PC-3 (cell line): Measurements from ENCODE around the gene BRIP1. TPM values are rescaled to one million over a fixed set of nuclear protein-coding genes. Genes with fewer than 3 reads are reported as not detected.

Experiments used
- ATAC-seq: fragments of 200-7000 bp; cut with Tn5 transposase; 2 replicates; pipeline ENCODE4 v1.9.1; 2020; ENCODE audit warnings: mild to moderate bottlenecking, moderate library complexity
- BruUV-seq: library from RNA; stranded (reverse); fragments of 400-500 nt; replicated peaks from 2 replicates; lab custom pipeline; 2021; lab: Mats Ljungman, UMichigan
- CTCF ChIA-PET: fragments of 300-600 bp; sonication (Branson Sonifier 250); formaldehyde crosslinking; loops from one replicate; lab custom pipeline; 2022; ENCODE audit warnings: antibody characterized with exemption; lab: Charles Lee
- POLR2A ChIA-PET: fragments of 300-600 bp; sonication (Branson Sonifier 250); formaldehyde crosslinking; loops from one replicate; lab custom pipeline; 2022; ENCODE audit warnings: antibody characterized with exemption; ENCODE audit not compliant: unreplicated experiment; lab: Charles Lee
- DNase-seq: peaks from one replicate; pipeline ENCODE4 v3.0.0-alpha.2; 2015
- H2AFZ ChIP-seq: fragments of 300-600 bp; sonication (generic); 2 replicates; pipeline ENCODE4 v1.6.0; 2016; ENCODE audit warnings: antibody characterized with exemption, low read length
- H3F3A ChIP-seq: fragments of 300-600 bp; sonication (generic); one replicate; pipeline ENCODE4 v1.6.0; 2017; ENCODE audit warnings: antibody characterized with exemption, low read length, control low read depth, mild to moderate bottlenecking; ENCODE audit not compliant: unreplicated experiment
- H3K27ac ChIP-seq: fragments of 300-600 bp; sonication (generic); 2 replicates; pipeline ENCODE4 v1.5.1; 2016; ENCODE audit warnings: mild to moderate bottlenecking, low read length
- H3K27me3 ChIP-seq: fragments of 300-600 bp; sonication (generic); 2 replicates; pipeline ENCODE4 v1.6.1; 2016; ENCODE audit warnings: low read length, mixed read lengths
- H3K36me3 ChIP-seq: fragments of 300-600 bp; sonication (generic); 2 replicates; pipeline ENCODE4 v1.6.1; 2016; ENCODE audit warnings: low read depth, mixed run types, low read length, mixed read lengths
- H3K4me1 ChIP-seq: fragments of 300-600 bp; sonication (generic); 2 replicates; pipeline ENCODE4 v1.5.1; 2016; ENCODE audit warnings: low read length; ENCODE audit not compliant: insufficient read depth
- H3K4me2 ChIP-seq: fragments of 300-600 bp; sonication (generic); 2 replicates; pipeline ENCODE4 v1.6.0; 2016; ENCODE audit warnings: low read length
- H3K4me3 ChIP-seq: fragments of 300-600 bp; sonication (generic); 2 replicates; pipeline ENCODE4 v1.5.1; 2016; ENCODE audit warnings: mild to moderate bottlenecking, low read length, mixed read lengths
- H3K79me2 ChIP-seq: fragments of 300-600 bp; sonication (generic); 2 replicates; pipeline ENCODE4 v1.6.1; 2017; ENCODE audit warnings: low read length, mixed read lengths
- H3K9ac ChIP-seq: fragments of 300-600 bp; sonication (generic); 2 replicates; pipeline ENCODE4 v1.6.0; 2016; ENCODE audit warnings: mild to moderate bottlenecking, low read length
- H3K9me2 ChIP-seq: fragments of 300-600 bp; sonication (generic); replicated peaks from 2 replicates; pipeline ENCODE4 v1.6.1; 2016; ENCODE audit warnings: mixed run types, low read length, mixed read lengths
- H3K9me3 ChIP-seq: fragments of 300-600 bp; sonication (generic); 2 replicates; pipeline ENCODE4 v1.6.1; 2016; ENCODE audit warnings: low read length, mixed read lengths
- H4K20me1 ChIP-seq: fragments of 300-600 bp; sonication (generic); 2 replicates; pipeline ENCODE4 v1.6.1; 2016; ENCODE audit warnings: low read length, mixed read lengths
- EZH2 ChIP-seq: fragments of 300-600 bp; sonication (generic); IDR thresholded peaks from one replicate; pipeline ENCODE4 v1.6.1; 2017; ENCODE audit warnings: antibody characterized with exemption, mild to moderate bottlenecking, low read length; ENCODE audit not compliant: unreplicated experiment
- EZH2phosphoT487 ChIP-seq: fragments of 300-600 bp; sonication (generic); IDR thresholded peaks from 2 replicates; pipeline ENCODE4 v1.6.1; 2018; ENCODE audit warnings: mild to moderate bottlenecking, antibody characterized with exemption, low read length, borderline replicate concordance
- intact Hi-C: fragments of 100-400 bp; cut with micrococcal nuclease; formaldehyde crosslinking; loops from 2 replicates; pipeline ENCODE4 v1.9.0; 2023
- total RNA-seq: library from RNA; depleted of rRNA; stranded (reverse); fragments of >200 nt; gene quantifications from 2 replicates; pipeline ENCODE4 v1.2.3, GENCODE V29; 2014
- TF ChIP-seq, protein P1 (sequence below): fragments of 300-600 bp; sonication (generic); conservative IDR thresholded peaks from 2 replicates; pipeline ENCODE4 v1.5.1; 2017; ENCODE audit warnings: antibody characterized with exemption, low read depth, mild to moderate bottlenecking, low read length

The BRIP1 gene
- total RNA-seq, 1 experiment from 2014 or later: 21.1 TPM

DNA sequence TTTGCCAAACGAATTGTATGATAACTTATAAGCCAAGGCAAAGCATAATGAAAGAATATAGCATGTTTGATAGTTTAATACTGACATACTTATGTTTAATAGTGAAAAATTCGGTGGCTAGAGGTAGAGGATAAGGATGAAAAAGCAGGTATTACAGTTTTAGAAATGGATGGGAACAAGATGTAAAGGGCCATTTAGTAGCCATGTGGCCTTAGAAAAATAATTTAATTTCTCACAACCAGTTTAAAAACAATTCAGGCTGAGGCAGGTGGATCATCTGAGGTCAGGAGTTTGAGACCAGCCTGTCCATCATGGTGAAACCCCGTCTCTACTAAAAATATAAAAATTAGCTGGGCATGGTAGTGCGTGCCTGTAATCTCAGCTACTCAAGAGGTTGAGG, 152.8 kb downstream of the BRIP1 start:
- no peaks in the 10 kb centered on the region for H3K4me1 ChIP-seq
- CTCF ChIA-PET: no interaction called here
- H3K9me3 ChIP-seq: no peaks in the 10 kb centered on the region
- H3K27ac ChIP-seq: no peak overlapping the region
- POLR2A ChIA-PET: no interaction called here
- no TSS peak for BruUV-seq
- no peaks in the 10 kb centered on the region for H3K79me2 ChIP-seq
- H3K9ac ChIP-seq: no peak overlapping the region
- H3K4me2 ChIP-seq: no peak overlapping the region
- DNase-seq (no peak), ATAC-seq (no peak)
- H3K27me3 ChIP-seq: no peaks in the 10 kb centered on the region
- H3K36me3 ChIP-seq: peaks cover 20% of the 10 kb centered on the region; the same call in 1 of the 2 replicates
- no peaks in the 10 kb centered on the region for H3F3A ChIP-seq
- no peaks in the 10 kb centered on the region for H3K9me2 ChIP-seq
- H4K20me1 ChIP-seq: no peaks in the 10 kb centered on the region
- H2AFZ ChIP-seq: no peak overlapping the region
- intact Hi-C loops: no loop called here
- H3K4me3 ChIP-seq: no peak overlapping the region
- no peak for TF ChIP-seq EZH2
- no peak for TF ChIP-seq EZH2phosphoT487
- TF ChIP-seq, protein P1, sequence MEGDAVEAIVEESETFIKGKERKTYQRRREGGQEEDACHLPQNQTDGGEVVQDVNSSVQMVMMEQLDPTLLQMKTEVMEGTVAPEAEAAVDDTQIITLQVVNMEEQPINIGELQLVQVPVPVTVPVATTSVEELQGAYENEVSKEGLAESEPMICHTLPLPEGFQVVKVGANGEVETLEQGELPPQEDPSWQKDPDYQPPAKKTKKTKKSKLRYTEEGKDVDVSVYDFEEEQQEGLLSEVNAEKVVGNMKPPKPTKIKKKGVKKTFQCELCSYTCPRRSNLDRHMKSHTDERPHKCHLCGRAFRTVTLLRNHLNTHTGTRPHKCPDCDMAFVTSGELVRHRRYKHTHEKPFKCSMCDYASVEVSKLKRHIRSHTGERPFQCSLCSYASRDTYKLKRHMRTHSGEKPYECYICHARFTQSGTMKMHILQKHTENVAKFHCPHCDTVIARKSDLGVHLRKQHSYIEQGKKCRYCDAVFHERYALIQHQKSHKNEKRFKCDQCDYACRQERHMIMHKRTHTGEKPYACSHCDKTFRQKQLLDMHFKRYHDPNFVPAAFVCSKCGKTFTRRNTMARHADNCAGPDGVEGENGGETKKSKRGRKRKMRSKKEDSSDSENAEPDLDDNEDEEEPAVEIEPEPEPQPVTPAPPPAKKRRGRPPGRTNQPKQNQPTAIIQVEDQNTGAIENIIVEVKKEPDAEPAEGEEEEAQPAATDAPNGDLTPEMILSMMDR: no peak

DNA sequence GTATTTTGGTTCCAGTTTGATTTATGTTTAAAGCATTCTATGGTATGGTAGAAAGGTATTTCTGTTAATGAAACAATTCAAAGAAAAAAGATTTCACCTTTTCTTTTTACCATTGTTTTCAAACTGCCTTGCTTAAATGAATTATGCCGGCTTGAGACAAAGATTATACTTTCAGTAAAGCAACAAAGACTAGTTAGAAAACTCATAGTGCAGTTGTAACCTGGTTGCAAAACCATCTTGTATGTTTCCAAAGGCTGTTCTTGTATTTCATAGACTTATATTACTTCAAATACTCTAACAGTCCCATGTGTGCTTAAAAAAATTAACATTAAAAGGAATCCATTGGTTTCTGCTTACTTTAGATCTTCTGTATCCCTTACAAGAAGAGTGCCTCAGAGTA, 153.8 kb downstream of the BRIP1 start:
- Histone ChIP-seq H3K27me3 (no peaks in the 10 kb centered on the region), H3K4me2 (no peak overlapping the region), H3K9me3 (no peaks in the 10 kb centered on the region), H3K9ac (no peak overlapping the region), H2AFZ (no peak overlapping the region), H3K36me3 (peaks cover 20% of the 10 kb centered on the region; the same call in 1 of the 2 replicates), H3K4me3 (no peak overlapping the region), H3K79me2 (no peaks in the 10 kb centered on the region), H4K20me1 (no peaks in the 10 kb centered on the region), H3F3A (no peaks in the 10 kb centered on the region), H3K9me2 (no peaks in the 10 kb centered on the region), H3K27ac (no peak overlapping the region), H3K4me1 (no peaks in the 10 kb centered on the region)
- DNase-seq (no peak), ATAC-seq (no peak)
- ChIA-PET POLR2A (no interaction called here), CTCF (no interaction called here)
- no peak for TF ChIP-seq EZH2phosphoT487
- TF ChIP-seq, protein P1: no peak
- TF ChIP-seq EZH2: no peak
- intact Hi-C loops: no loop called here
- no TSS peak for BruUV-seq

DNA sequence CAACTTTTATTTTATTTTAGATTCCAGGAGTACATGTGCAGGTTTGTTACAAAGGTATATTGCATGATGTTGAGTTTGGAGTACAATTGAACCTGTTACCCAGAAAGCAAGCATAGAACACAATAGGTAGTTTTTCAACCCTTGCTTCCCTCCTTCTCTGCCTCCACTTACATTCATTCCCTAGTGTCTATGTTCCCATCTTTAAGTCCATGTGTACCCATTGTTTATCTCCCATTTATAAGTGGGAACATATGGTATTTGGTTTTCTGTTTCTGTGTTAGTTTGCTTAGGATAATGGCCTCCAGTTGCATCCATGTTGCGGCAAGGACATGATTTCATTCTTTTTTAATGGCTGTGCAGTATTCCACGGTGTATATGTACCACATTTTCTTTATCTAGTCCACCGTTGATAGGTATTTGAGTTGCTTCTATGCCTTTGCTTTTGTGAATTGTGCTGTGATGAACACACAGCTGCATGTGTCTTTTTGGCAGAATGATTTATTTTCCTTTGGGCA, 158.3 kb downstream of the BRIP1 start:
- Histone ChIP-seq H3K27ac (no peak overlapping the region), H3K4me1 (no peaks in the 10 kb centered on the region), H3F3A (no peaks in the 10 kb centered on the region), H3K4me2 (no peak overlapping the region), H3K9ac (no peak overlapping the region), H4K20me1 (no peaks in the 10 kb centered on the region), H3K9me2 (no peaks in the 10 kb centered on the region), H3K79me2 (no peaks in the 10 kb centered on the region), H3K27me3 (no peaks in the 10 kb centered on the region), H2AFZ (no peak overlapping the region), H3K9me3 (peaks cover 8% of the 10 kb centered on the region; the same call in 1 of the 2 replicates), H3K36me3 (peaks cover 21% of the 10 kb centered on the region), H3K4me3 (no peak overlapping the region)
- no peak for ATAC-seq
- BruUV-seq: no TSS peak
- DNase-seq: no peak
- ChIA-PET CTCF (interaction anchor here (0.7 kb wide), 1 partner anchor 106 kb away, joined by 7 read pairs; no protein-coding TSS in a partner anchor), POLR2A (no interaction called here)
- intact Hi-C loops: no loop called here
- no peak for TF ChIP-seq EZH2phosphoT487
- TF ChIP-seq, protein P1: no peak
- TF ChIP-seq EZH2: no peak
